IMR-90 (cell line): ENCODE data around the gene PKD1. TPM values are rescaled to one million over a fixed set of nuclear protein-coding genes. Genes with fewer than 3 reads are reported as not detected.

Experiments
- ATAC-seq: fragments of 200-7000 bp; cut with Tn5 transposase; 2 replicates; pipeline ENCODE4 v1.9.1; 2020; ENCODE audit warnings: low read depth, mild to moderate bottlenecking, moderate library complexity
- BruUV-seq: library from RNA; stranded (reverse); fragments of 400-500 nt; replicated peaks from 2 replicates; lab custom pipeline; 2021; lab: Mats Ljungman, UMichigan
- CTCF ChIA-PET: fragments of 300-600 bp; formaldehyde crosslinking; extraction: SDS; loops from one replicate; lab custom pipeline; 2021; ENCODE audit warnings: antibody characterized with exemption; lab: Yijun Ruan, JAX
- POLR2A ChIA-PET: fragments of 300-600 bp; sonication (Branson Sonifier 250); formaldehyde crosslinking; loops from one replicate; lab custom pipeline; 2022; ENCODE audit warnings: antibody characterized with exemption; ENCODE audit not compliant: unreplicated experiment; lab: Charles Lee
- DNase-seq: peaks from one replicate; pipeline ENCODE4 v3.0.0; 2013
- H2AFZ ChIP-seq: replicated peaks from 2 replicates; pipeline ENCODE3; 2013; ENCODE audit warnings: low read length, mild to moderate bottlenecking; ENCODE audit not compliant: poor library complexity
- H2AK5ac ChIP-seq: 2 replicates; pipeline ENCODE4 v1.6.1; 2013; ENCODE audit warnings: low read depth, low read length, inconsistent platforms
- H2AK9ac ChIP-seq: replicated peaks from 2 replicates; pipeline ENCODE3; 2013; ENCODE audit warnings: mild to moderate bottlenecking, low read depth, low read length, moderate library complexity; ENCODE audit not compliant: poor library complexity
- H2BK120ac ChIP-seq: 2 replicates; pipeline ENCODE4 v1.6.1; 2013; ENCODE audit warnings: low read depth, low read length, inconsistent platforms
- H2BK15ac ChIP-seq: 3 replicates; pipeline ENCODE4 v1.6.1; 2013; ENCODE audit warnings: low read depth, low read length, inconsistent platforms
- H2BK20ac ChIP-seq: 2 replicates; pipeline ENCODE4 v1.6.1; 2013; ENCODE audit warnings: low read depth, mild to moderate bottlenecking, inconsistent platforms, low read length, moderate library complexity
- H2BK5ac ChIP-seq: 2 replicates; pipeline ENCODE4 v1.6.1; 2013; ENCODE audit warnings: mild to moderate bottlenecking, low read depth, low read length, inconsistent platforms; ENCODE audit not compliant: poor library complexity, severe bottlenecking
- H3K14ac ChIP-seq: replicated peaks from 2 replicates; pipeline ENCODE4 v1.6.1; 2013; ENCODE audit warnings: low read depth, low read length, inconsistent platforms
- H3K18ac ChIP-seq: 2 replicates; pipeline ENCODE4 v1.6.1; 2013; ENCODE audit warnings: low read depth, low read length, control low read depth
- H3K23ac ChIP-seq: 2 replicates; pipeline ENCODE4 v1.6.1; 2013; ENCODE audit warnings: low read depth, low read length, inconsistent platforms
- H3K27ac ChIP-seq: 2 replicates; pipeline ENCODE4 v1.5.1; 2013; ENCODE audit warnings: mild to moderate bottlenecking, control low read depth, low read length; ENCODE audit not compliant: insufficient read depth
- H3K27me3 ChIP-seq: 2 replicates; pipeline ENCODE4 v1.6.1; 2013; ENCODE audit warnings: low read length; ENCODE audit not compliant: control insufficient read depth, insufficient read depth
- H3K36me3 ChIP-seq: 2 replicates; pipeline ENCODE4 v1.6.1; 2013; ENCODE audit warnings: low read length, mixed read lengths; ENCODE audit not compliant: control insufficient read depth, insufficient read depth
- H3K4ac ChIP-seq: 2 replicates; pipeline ENCODE4 v1.6.1; 2013; ENCODE audit warnings: low read depth, low read length, inconsistent platforms
- H3K4me1 ChIP-seq: 2 replicates; pipeline ENCODE4 v1.6.1; 2013; ENCODE audit warnings: low read length, mixed read lengths; ENCODE audit not compliant: control insufficient read depth, insufficient read depth
- H3K4me2 ChIP-seq: 2 replicates; pipeline ENCODE4 v1.6.1; 2013; ENCODE audit warnings: low read depth, mild to moderate bottlenecking, control low read depth, low read length, moderate library complexity
- H3K4me3 ChIP-seq: 2 replicates; pipeline ENCODE4 v1.5.1; 2013; ENCODE audit warnings: low read depth, mild to moderate bottlenecking, control low read depth, low read length, moderate library complexity; ENCODE audit not compliant: insufficient read depth
- H3K56ac ChIP-seq: 2 replicates; pipeline ENCODE4 v1.6.1; 2013; ENCODE audit warnings: low read length, inconsistent platforms; ENCODE audit not compliant: insufficient read depth; ENCODE audit errors: extremely low read depth
- H3K79me1 ChIP-seq, 2 experiments: 2 replicates each; pipeline ENCODE4 v1.6.1; 2013; ENCODE audit warnings: low read length in 2 of 2, inconsistent platforms in 1 of 2, low read depth in 1 of 2
- H3K9ac ChIP-seq: 2 replicates; pipeline ENCODE4 v1.6.1; 2013; ENCODE audit warnings: low read depth, low read length, control low read depth
- H3K9me1 ChIP-seq: 2 replicates; pipeline ENCODE4 v1.6.1; 2013; ENCODE audit warnings: low read length, inconsistent platforms; ENCODE audit not compliant: insufficient read depth
- H3K9me3 ChIP-seq: 2 replicates; pipeline ENCODE4 v1.6.1; 2013; ENCODE audit warnings: low read length; ENCODE audit not compliant: control insufficient read depth, insufficient read depth
- H4K20me1 ChIP-seq: 2 replicates; pipeline ENCODE4 v1.6.1; 2013; ENCODE audit warnings: low read length, inconsistent platforms; ENCODE audit not compliant: insufficient read depth
- H4K5ac ChIP-seq: 2 replicates; pipeline ENCODE4 v1.6.1; 2013; ENCODE audit warnings: mild to moderate bottlenecking, low read depth, low read length, control low read depth
- H4K8ac ChIP-seq, 2 experiments: 2 replicates each; pipeline ENCODE4 v1.6.1; 2013; ENCODE audit warnings: low read depth in 2 of 2, low read length in 2 of 2, control low read depth in 1 of 2, inconsistent platforms in 1 of 2
- H4K91ac ChIP-seq: 2 replicates; pipeline ENCODE4 v1.6.1; 2013; ENCODE audit warnings: low read depth, low read length, inconsistent platforms; ENCODE audit not compliant: insufficient read depth
- CEBPB ChIP-seq: IDR thresholded peaks from 2 replicates; pipeline ENCODE4 v1.6.1; 2012; ENCODE audit warnings: low read depth, low read length, improper control_type of control experiment
- FOS ChIP-seq: fragments of 150-350 bp; IDR thresholded peaks from 2 replicates; pipeline ENCODE4 v1.6.1; 2016; ENCODE audit warnings: low read depth, low read length
- MAFK ChIP-seq: IDR thresholded peaks from 2 replicates; pipeline ENCODE4 v1.6.1; 2012; ENCODE audit warnings: low read depth, low read length, improper control_type of control experiment
- POLR2A ChIP-seq: IDR thresholded peaks from 2 replicates; pipeline ENCODE4 v1.6.1; 2012; ENCODE audit warnings: mild to moderate bottlenecking, low read depth, low read length
- RAD21 ChIP-seq: IDR thresholded peaks from 2 replicates; pipeline ENCODE4 v1.6.1; 2012; ENCODE audit warnings: low read length, improper control_type of control experiment
- RCOR1 ChIP-seq: IDR thresholded peaks from 2 replicates; pipeline ENCODE4 v1.6.1; 2012; ENCODE audit warnings: mild to moderate bottlenecking, low read length, improper control_type of control experiment; ENCODE audit not compliant: insufficient replicate concordance
- SMC3 ChIP-seq: fragments of 150-350 bp; IDR thresholded peaks from 2 replicates; pipeline ENCODE4 v1.6.1; 2016; ENCODE audit warnings: low read depth, mild to moderate bottlenecking, antibody characterized with exemption, low read length, moderate library complexity
- WGBS, 2 experiments: methylation state at CpG; one replicate each; pipeline versions ENCODE4 v1.1.5 to v1.1.7; 2013; ENCODE audit warnings: missing lambda C conversion rate in 2 of 2; ENCODE audit not compliant: insufficient read length in 1 of 2; ENCODE audit errors: extremely low coverage in 2 of 2; 5-methylcytosine and 5-hydroxymethylcytosine counted together
- dilution Hi-C: fragments of 300-500 bp; cut with HindIII; formaldehyde crosslinking; loops from one replicate; pipeline ENCODE4 v1.14.3; 2018; ENCODE audit warnings: low sequenced_read_pairs; ENCODE audit not compliant: unreplicated experiment
- in situ Hi-C: fragments of 300-500 bp; cut with MboI; formaldehyde crosslinking; loops from 3 replicates; pipeline ENCODE4 v1.14.3; 2019; ENCODE audit warnings: low sequenced_read_pairs, inconsistent platforms, mixed read lengths
- intact Hi-C: fragments of 100-400 bp; cut with micrococcal nuclease; formaldehyde crosslinking; loops from 2 replicates; pipeline ENCODE4 v1.10.0; 2022
- polyA plus RNA-seq, 3 experiments: library from polyadenylated mRNA; depleted of rRNA; stranded (reverse); fragments of >200 nt; gene quantifications; 2 replicates each; pipeline ENCODE4 v1.2.3, GENCODE V29; 2012; ENCODE audit warnings: low replicate concordance in 1 of 3
- total RNA-seq: library from RNA; depleted of rRNA; stranded (reverse); fragments of >200 nt; gene quantifications from 2 replicates; pipeline ENCODE4 v1.2.3, GENCODE V29; 2012
- TF ChIP-seq, protein P1 (sequence below): fragments of 150-350 bp; IDR thresholded peaks from 2 replicates; pipeline ENCODE4 v1.6.1; 2017; ENCODE audit warnings: mild to moderate bottlenecking, antibody characterized with exemption, low read length, low read depth
- TF ChIP-seq, protein P2 (sequence below): fragments of 150-350 bp; IDR thresholded peaks from 2 replicates; pipeline ENCODE4 v1.6.1; 2016; ENCODE audit warnings: low read depth, mild to moderate bottlenecking, low read length, moderate library complexity, borderline replicate concordance
- TF ChIP-seq, protein P3 (sequence below): conservative IDR thresholded peaks from 2 replicates; pipeline ENCODE4 v1.5.1; 2012; ENCODE audit warnings: mild to moderate bottlenecking, low read depth, low read length, improper control_type of control experiment

PKD1 gene
- total and polyA plus RNA-seq, 2 of the 4 experiments (the other 2 are of a cell fraction), result 7.9 to 97.3 TPM

DNA sequence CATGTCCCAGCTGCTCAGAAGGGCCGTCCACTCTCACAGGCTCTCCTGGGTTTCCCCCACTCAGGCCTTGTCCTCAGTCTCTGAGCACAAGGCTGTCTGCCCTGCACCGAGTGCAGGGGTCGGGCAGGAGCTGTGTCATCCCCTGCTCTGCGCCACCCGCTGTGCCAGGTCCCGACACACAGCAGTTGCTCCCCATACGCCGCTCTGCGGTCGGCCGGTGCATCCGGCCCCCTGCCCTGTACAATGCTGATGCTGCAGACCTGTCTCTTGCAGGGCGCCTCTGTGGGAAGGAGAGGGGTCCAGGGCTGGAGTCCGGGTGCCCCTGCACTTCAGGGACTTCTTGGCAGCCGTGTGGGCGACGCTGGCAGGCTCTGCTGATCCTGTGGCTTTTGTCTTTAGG lies 81.8 kb downstream of the PKD1 start:
- POLR2A ChIA-PET, result no interaction called here
- no peak overlapping the region for H3K4me3 ChIP-seq
- no peak overlapping the region for H2AK9ac ChIP-seq
- in situ Hi-C loops (no loop called here), intact Hi-C loops (no loop called here), dilution Hi-C loops (no loop called here)
- CTCF ChIA-PET, result no interaction called here
- H3K14ac ChIP-seq, result no peak overlapping the region
- ATAC-seq (no peak), DNase-seq (no peak)
- no peak overlapping the region for H2AFZ ChIP-seq
- no peak overlapping the region for H2BK15ac ChIP-seq
- no peak overlapping the region for H2BK5ac ChIP-seq
- no peak overlapping the region for H2BK120ac ChIP-seq
- H3K56ac ChIP-seq, result no peak overlapping the region
- no peak overlapping the region for H2AK5ac ChIP-seq
- TF ChIP-seq RAD21 (no peak), CEBPB (no peak), POLR2A (no peak), SMC3 (no peak), MAFK (no peak), RCOR1 (no peak), FOS (no peak)
- TF ChIP-seq, protein P1, sequence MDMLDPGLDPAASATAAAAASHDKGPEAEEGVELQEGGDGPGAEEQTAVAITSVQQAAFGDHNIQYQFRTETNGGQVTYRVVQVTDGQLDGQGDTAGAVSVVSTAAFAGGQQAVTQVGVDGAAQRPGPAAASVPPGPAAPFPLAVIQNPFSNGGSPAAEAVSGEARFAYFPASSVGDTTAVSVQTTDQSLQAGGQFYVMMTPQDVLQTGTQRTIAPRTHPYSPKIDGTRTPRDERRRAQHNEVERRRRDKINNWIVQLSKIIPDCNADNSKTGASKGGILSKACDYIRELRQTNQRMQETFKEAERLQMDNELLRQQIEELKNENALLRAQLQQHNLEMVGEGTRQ, result no peak
- TF ChIP-seq, protein P2, sequence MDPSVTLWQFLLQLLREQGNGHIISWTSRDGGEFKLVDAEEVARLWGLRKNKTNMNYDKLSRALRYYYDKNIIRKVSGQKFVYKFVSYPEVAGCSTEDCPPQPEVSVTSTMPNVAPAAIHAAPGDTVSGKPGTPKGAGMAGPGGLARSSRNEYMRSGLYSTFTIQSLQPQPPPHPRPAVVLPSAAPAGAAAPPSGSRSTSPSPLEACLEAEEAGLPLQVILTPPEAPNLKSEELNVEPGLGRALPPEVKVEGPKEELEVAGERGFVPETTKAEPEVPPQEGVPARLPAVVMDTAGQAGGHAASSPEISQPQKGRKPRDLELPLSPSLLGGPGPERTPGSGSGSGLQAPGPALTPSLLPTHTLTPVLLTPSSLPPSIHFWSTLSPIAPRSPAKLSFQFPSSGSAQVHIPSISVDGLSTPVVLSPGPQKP, result no peak
- TF ChIP-seq, protein P3, sequence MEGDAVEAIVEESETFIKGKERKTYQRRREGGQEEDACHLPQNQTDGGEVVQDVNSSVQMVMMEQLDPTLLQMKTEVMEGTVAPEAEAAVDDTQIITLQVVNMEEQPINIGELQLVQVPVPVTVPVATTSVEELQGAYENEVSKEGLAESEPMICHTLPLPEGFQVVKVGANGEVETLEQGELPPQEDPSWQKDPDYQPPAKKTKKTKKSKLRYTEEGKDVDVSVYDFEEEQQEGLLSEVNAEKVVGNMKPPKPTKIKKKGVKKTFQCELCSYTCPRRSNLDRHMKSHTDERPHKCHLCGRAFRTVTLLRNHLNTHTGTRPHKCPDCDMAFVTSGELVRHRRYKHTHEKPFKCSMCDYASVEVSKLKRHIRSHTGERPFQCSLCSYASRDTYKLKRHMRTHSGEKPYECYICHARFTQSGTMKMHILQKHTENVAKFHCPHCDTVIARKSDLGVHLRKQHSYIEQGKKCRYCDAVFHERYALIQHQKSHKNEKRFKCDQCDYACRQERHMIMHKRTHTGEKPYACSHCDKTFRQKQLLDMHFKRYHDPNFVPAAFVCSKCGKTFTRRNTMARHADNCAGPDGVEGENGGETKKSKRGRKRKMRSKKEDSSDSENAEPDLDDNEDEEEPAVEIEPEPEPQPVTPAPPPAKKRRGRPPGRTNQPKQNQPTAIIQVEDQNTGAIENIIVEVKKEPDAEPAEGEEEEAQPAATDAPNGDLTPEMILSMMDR, result no peak
- no peaks in the 10 kb centered on the region for H3K27me3 ChIP-seq
- H3K9me3 ChIP-seq, result no peaks in the 10 kb centered on the region
- BruUV-seq, result no TSS peak
- no peak overlapping the region for H3K4ac ChIP-seq
- H2BK20ac ChIP-seq, result no peak overlapping the region
- no peaks in the 10 kb centered on the region for H3K9me1 ChIP-seq
- H4K20me1 ChIP-seq, result no peaks in the 10 kb centered on the region; the same call in none of the 2 replicates
- H3K27ac ChIP-seq, result no peak overlapping the region
- peaks cover 60% of the 10 kb centered on the region for H3K36me3 ChIP-seq
- 94% methylated on average over 6 of the region's 17 CpGs; no CpG with 5 or more reads in 1 of the 2 experiments for WGBS, 2 experiments
- H3K9ac ChIP-seq, result no peak overlapping the region
- no peak overlapping the region for H3K18ac ChIP-seq
- H3K4me2 ChIP-seq, result no peak overlapping the region
- no peaks in the 10 kb centered on the region for H3K4me1 ChIP-seq
- H4K91ac ChIP-seq, result no peak overlapping the region
- no peak overlapping the region for H4K5ac ChIP-seq
- no peak overlapping the region for H4K8ac ChIP-seq
- H3K23ac ChIP-seq, result no peak overlapping the region
- peaks cover 8 to 38% of the 10 kb centered on the region in 2 experiments for H3K79me1 ChIP-seq
